IMR-90 (cell line): ENCODE results near the gene NRCAM. TPM values are rescaled to one million over a fixed set of nuclear protein-coding genes. Genes with fewer than 3 reads are reported as not detected.

Experiments used
- ATAC-seq: fragments of 200-7000 bp; cut with Tn5 transposase; 2 replicates; pipeline ENCODE4 v1.9.1; 2020; ENCODE audit warnings: low read depth, mild to moderate bottlenecking, moderate library complexity
- BruUV-seq: library from RNA; stranded (reverse); fragments of 400-500 nt; replicated peaks from 2 replicates; lab custom pipeline; 2021; lab: Mats Ljungman, UMichigan
- CTCF ChIA-PET: fragments of 300-600 bp; formaldehyde crosslinking; extraction: SDS; loops from one replicate; lab custom pipeline; 2021; ENCODE audit warnings: antibody characterized with exemption; lab: Yijun Ruan, JAX
- POLR2A ChIA-PET: fragments of 300-600 bp; sonication (Branson Sonifier 250); formaldehyde crosslinking; loops from one replicate; lab custom pipeline; 2022; ENCODE audit warnings: antibody characterized with exemption; ENCODE audit not compliant: unreplicated experiment; lab: Charles Lee
- DNase-seq: peaks from one replicate; pipeline ENCODE4 v3.0.0; 2013
- H2AFZ ChIP-seq: replicated peaks from 2 replicates; pipeline ENCODE3; 2013; ENCODE audit warnings: low read length, mild to moderate bottlenecking; ENCODE audit not compliant: poor library complexity
- H2AK5ac ChIP-seq: 2 replicates; pipeline ENCODE4 v1.6.1; 2013; ENCODE audit warnings: low read depth, low read length, inconsistent platforms
- H2AK9ac ChIP-seq: replicated peaks from 2 replicates; pipeline ENCODE3; 2013; ENCODE audit warnings: mild to moderate bottlenecking, low read depth, low read length, moderate library complexity; ENCODE audit not compliant: poor library complexity
- H2BK120ac ChIP-seq: 2 replicates; pipeline ENCODE4 v1.6.1; 2013; ENCODE audit warnings: low read depth, low read length, inconsistent platforms
- H2BK15ac ChIP-seq: 3 replicates; pipeline ENCODE4 v1.6.1; 2013; ENCODE audit warnings: low read depth, low read length, inconsistent platforms
- H2BK20ac ChIP-seq: 2 replicates; pipeline ENCODE4 v1.6.1; 2013; ENCODE audit warnings: low read depth, mild to moderate bottlenecking, inconsistent platforms, low read length, moderate library complexity
- H2BK5ac ChIP-seq: 2 replicates; pipeline ENCODE4 v1.6.1; 2013; ENCODE audit warnings: mild to moderate bottlenecking, low read depth, low read length, inconsistent platforms; ENCODE audit not compliant: poor library complexity, severe bottlenecking
- H3K14ac ChIP-seq: replicated peaks from 2 replicates; pipeline ENCODE4 v1.6.1; 2013; ENCODE audit warnings: low read depth, low read length, inconsistent platforms
- H3K18ac ChIP-seq: 2 replicates; pipeline ENCODE4 v1.6.1; 2013; ENCODE audit warnings: low read depth, low read length, control low read depth
- H3K23ac ChIP-seq: 2 replicates; pipeline ENCODE4 v1.6.1; 2013; ENCODE audit warnings: low read depth, low read length, inconsistent platforms
- H3K27ac ChIP-seq: 2 replicates; pipeline ENCODE4 v1.5.1; 2013; ENCODE audit warnings: mild to moderate bottlenecking, control low read depth, low read length; ENCODE audit not compliant: insufficient read depth
- H3K27me3 ChIP-seq: 2 replicates; pipeline ENCODE4 v1.6.1; 2013; ENCODE audit warnings: low read length; ENCODE audit not compliant: control insufficient read depth, insufficient read depth
- H3K36me3 ChIP-seq: 2 replicates; pipeline ENCODE4 v1.6.1; 2013; ENCODE audit warnings: low read length, mixed read lengths; ENCODE audit not compliant: control insufficient read depth, insufficient read depth
- H3K4ac ChIP-seq: 2 replicates; pipeline ENCODE4 v1.6.1; 2013; ENCODE audit warnings: low read depth, low read length, inconsistent platforms
- H3K4me1 ChIP-seq: 2 replicates; pipeline ENCODE4 v1.6.1; 2013; ENCODE audit warnings: low read length, mixed read lengths; ENCODE audit not compliant: control insufficient read depth, insufficient read depth
- H3K4me2 ChIP-seq: 2 replicates; pipeline ENCODE4 v1.6.1; 2013; ENCODE audit warnings: low read depth, mild to moderate bottlenecking, control low read depth, low read length, moderate library complexity
- H3K4me3 ChIP-seq: 2 replicates; pipeline ENCODE4 v1.5.1; 2013; ENCODE audit warnings: low read depth, mild to moderate bottlenecking, control low read depth, low read length, moderate library complexity; ENCODE audit not compliant: insufficient read depth
- H3K56ac ChIP-seq: 2 replicates; pipeline ENCODE4 v1.6.1; 2013; ENCODE audit warnings: low read length, inconsistent platforms; ENCODE audit not compliant: insufficient read depth; ENCODE audit errors: extremely low read depth
- H3K79me1 ChIP-seq, 2 experiments: 2 replicates each; pipeline ENCODE4 v1.6.1; 2013; ENCODE audit warnings: low read length in 2 of 2, inconsistent platforms in 1 of 2, low read depth in 1 of 2
- H3K9ac ChIP-seq: 2 replicates; pipeline ENCODE4 v1.6.1; 2013; ENCODE audit warnings: low read depth, low read length, control low read depth
- H3K9me1 ChIP-seq: 2 replicates; pipeline ENCODE4 v1.6.1; 2013; ENCODE audit warnings: low read length, inconsistent platforms; ENCODE audit not compliant: insufficient read depth
- H3K9me3 ChIP-seq: 2 replicates; pipeline ENCODE4 v1.6.1; 2013; ENCODE audit warnings: low read length; ENCODE audit not compliant: control insufficient read depth, insufficient read depth
- H4K20me1 ChIP-seq: 2 replicates; pipeline ENCODE4 v1.6.1; 2013; ENCODE audit warnings: low read length, inconsistent platforms; ENCODE audit not compliant: insufficient read depth
- H4K5ac ChIP-seq: 2 replicates; pipeline ENCODE4 v1.6.1; 2013; ENCODE audit warnings: mild to moderate bottlenecking, low read depth, low read length, control low read depth
- H4K8ac ChIP-seq, 2 experiments: 2 replicates each; pipeline ENCODE4 v1.6.1; 2013; ENCODE audit warnings: low read depth in 2 of 2, low read length in 2 of 2, control low read depth in 1 of 2, inconsistent platforms in 1 of 2
- H4K91ac ChIP-seq: 2 replicates; pipeline ENCODE4 v1.6.1; 2013; ENCODE audit warnings: low read depth, low read length, inconsistent platforms; ENCODE audit not compliant: insufficient read depth
- BHLHE40 ChIP-seq: fragments of 150-350 bp; IDR thresholded peaks from 2 replicates; pipeline ENCODE4 v1.6.1; 2016; ENCODE audit warnings: mild to moderate bottlenecking, low read depth, low read length
- NFE2L2 ChIP-seq: fragments of 150-350 bp; IDR thresholded peaks from 2 replicates; pipeline ENCODE4 v1.6.1; 2016; ENCODE audit warnings: low read depth, mild to moderate bottlenecking, low read length
- WGBS, 2 experiments: methylation state at CpG; one replicate each; pipeline versions ENCODE4 v1.1.5 to v1.1.7; 2013; ENCODE audit warnings: missing lambda C conversion rate in 2 of 2; ENCODE audit not compliant: insufficient read length in 1 of 2; ENCODE audit errors: extremely low coverage in 2 of 2; 5-methylcytosine and 5-hydroxymethylcytosine counted together
- dilution Hi-C: fragments of 300-500 bp; cut with HindIII; formaldehyde crosslinking; loops from one replicate; pipeline ENCODE4 v1.14.3; 2018; ENCODE audit warnings: low sequenced_read_pairs; ENCODE audit not compliant: unreplicated experiment
- in situ Hi-C: fragments of 300-500 bp; cut with MboI; formaldehyde crosslinking; loops from 3 replicates; pipeline ENCODE4 v1.14.3; 2019; ENCODE audit warnings: low sequenced_read_pairs, inconsistent platforms, mixed read lengths
- intact Hi-C: fragments of 100-400 bp; cut with micrococcal nuclease; formaldehyde crosslinking; loops from 2 replicates; pipeline ENCODE4 v1.10.0; 2022
- polyA plus RNA-seq, 3 experiments: library from polyadenylated mRNA; depleted of rRNA; stranded (reverse); fragments of >200 nt; gene quantifications; 2 replicates each; pipeline ENCODE4 v1.2.3, GENCODE V29; 2012; ENCODE audit warnings: low replicate concordance in 1 of 3
- total RNA-seq: library from RNA; depleted of rRNA; stranded (reverse); fragments of >200 nt; gene quantifications from 2 replicates; pipeline ENCODE4 v1.2.3, GENCODE V29; 2012
- TF ChIP-seq, protein P1 (sequence below): fragments of 150-350 bp; IDR thresholded peaks from 2 replicates; pipeline ENCODE4 v1.6.1; 2017; ENCODE audit warnings: mild to moderate bottlenecking, antibody characterized with exemption, low read length, low read depth

Gene NRCAM
- total and polyA plus RNA-seq, 2 of the 4 experiments (the other 2 are of a cell fraction): 0.46 to 1.1 TPM

DNA sequence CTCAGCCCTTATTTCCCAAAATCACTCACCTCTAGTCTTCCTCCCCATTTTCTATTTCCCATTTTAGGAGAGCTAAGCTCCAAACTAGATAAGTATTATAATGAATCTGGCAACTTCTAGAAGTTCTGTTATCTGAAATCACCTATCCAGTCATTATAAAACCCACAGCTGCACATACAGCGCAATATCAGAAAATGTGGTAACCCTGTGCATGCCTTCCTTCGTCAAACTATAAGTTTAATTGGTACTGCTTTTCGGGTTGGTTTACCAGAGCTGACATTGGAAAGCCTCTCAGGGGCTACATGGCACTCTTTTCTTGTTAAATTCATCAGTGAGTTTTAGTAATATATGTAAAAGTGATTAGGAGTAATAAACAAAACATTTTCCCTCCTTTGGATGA, 327.7 kb downstream of the NRCAM start:
- Histone ChIP-seq H3K18ac (no peak overlapping the region), H3K36me3 (no peaks in the 10 kb centered on the region), H4K5ac (no peak overlapping the region), H2AK9ac (no peak overlapping the region), H4K91ac (no peak overlapping the region), H2BK120ac (no peak overlapping the region), H2AK5ac (no peak overlapping the region; the same call in 1 of the 2 replicates), H3K56ac (no peak overlapping the region), H3K4me2 (no peak overlapping the region), H2BK15ac (no peak overlapping the region), H2BK5ac (no peak overlapping the region), H3K9me1 (no peaks in the 10 kb centered on the region; the same call in 1 of the 2 replicates), H3K4me3 (no peak overlapping the region), H4K20me1 (no peaks in the 10 kb centered on the region), H3K4me1 (peaks cover 4% of the 10 kb centered on the region; the same call in 1 of the 2 replicates), H3K23ac (no peak overlapping the region), H3K79me1 (no peaks in the 10 kb centered on the region), H3K14ac (no peak overlapping the region), H3K9me3 (no peaks in the 10 kb centered on the region), H2BK20ac (no peak overlapping the region), H3K4ac (no peak overlapping the region), H3K27me3 (no peaks in the 10 kb centered on the region), H3K27ac (no peak overlapping the region), H3K9ac (no peak overlapping the region), H4K8ac (no peak overlapping the region), H2AFZ (no peak overlapping the region)
- ChIA-PET CTCF (no interaction called here), POLR2A (no interaction called here)
- no TSS peak for BruUV-seq
- in situ Hi-C loops: loop anchor here (25.0 kb wide), 1 partner anchor 391 kb away; the partner anchor contains the start of gene CBLL1
- TF ChIP-seq, protein P1, sequence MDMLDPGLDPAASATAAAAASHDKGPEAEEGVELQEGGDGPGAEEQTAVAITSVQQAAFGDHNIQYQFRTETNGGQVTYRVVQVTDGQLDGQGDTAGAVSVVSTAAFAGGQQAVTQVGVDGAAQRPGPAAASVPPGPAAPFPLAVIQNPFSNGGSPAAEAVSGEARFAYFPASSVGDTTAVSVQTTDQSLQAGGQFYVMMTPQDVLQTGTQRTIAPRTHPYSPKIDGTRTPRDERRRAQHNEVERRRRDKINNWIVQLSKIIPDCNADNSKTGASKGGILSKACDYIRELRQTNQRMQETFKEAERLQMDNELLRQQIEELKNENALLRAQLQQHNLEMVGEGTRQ: no peak
- TF ChIP-seq BHLHE40: no peak
- no peak for TF ChIP-seq NFE2L2
- WGBS, 2 experiments: no CpG with 5 or more reads among the region's 3 CpGs
- DNase-seq: no peak
- no peak for ATAC-seq
- intact Hi-C loops: no loop called here
- dilution Hi-C loops: loop anchor here (25.0 kb wide), 1 partner anchor 116 kb away; the partner anchor contains the start of gene LAMB1
